C4-2B (cell line): Measurements from ENCODE around the gene GRM2.

Experiments used
- H3K27ac ChIP-seq: fragments of 450-650 bp; 2 replicates; pipeline ENCODE4 v1.5.1; 2017
- CTCF ChIP-seq: fragments of 450-650 bp; conservative IDR thresholded peaks from 2 replicates; pipeline ENCODE4 v1.5.1; 2017; ENCODE audit warnings: mild to moderate bottlenecking
- ZFX ChIP-seq: fragments of 450-650 bp; IDR thresholded peaks from 2 replicates; pipeline ENCODE4 v1.6.1; 2017

GRM2 gene

GRCh38 chr3:51676102-51676640 is 30.7 kb upstream of the GRM2 start:
- no peak overlapping the region for H3K27ac ChIP-seq
- TF ChIP-seq ZFX (no peak), CTCF (no peak)

- H3K27ac ChIP-seq, result no peak overlapping the region
- TF ChIP-seq ZFX, result no peak
- TF ChIP-seq CTCF, result no peak
Measured at GRCh38 chr3:51677358-51677757, 29.5 kb upstream of the GRM2 start.

GRCh38 chr3:51678186-51678585 is 28.7 kb upstream of the GRM2 start:
- no peak for TF ChIP-seq ZFX
- no peak for TF ChIP-seq CTCF
- H3K27ac ChIP-seq, result no peak overlapping the region

GRCh38 chr3:51678641-51679040 is 28.2 kb upstream of the GRM2 start:
- no peak overlapping the region for H3K27ac ChIP-seq
- TF ChIP-seq CTCF, result no peak
- TF ChIP-seq ZFX, result no peak

- no peak for TF ChIP-seq ZFX
- no peak for TF ChIP-seq CTCF
- no peak overlapping the region for H3K27ac ChIP-seq
Measured at GRCh38 chr3:51679318-51679717, 27.6 kb upstream of the GRM2 start.

GRCh38 chr3:51679777-51680176 is 27.1 kb upstream of the GRM2 start:
- H3K27ac ChIP-seq, result no peak overlapping the region
- TF ChIP-seq ZFX, result no peak
- no peak for TF ChIP-seq CTCF

- H3K27ac ChIP-seq, result no peak overlapping the region
- no peak for TF ChIP-seq ZFX
Measured at GRCh38 chr3:51680196-51680595, 26.7 kb upstream of the GRM2 start.

- no peak for TF ChIP-seq CTCF
- TF ChIP-seq ZFX, result no peak
- no peak overlapping the region for H3K27ac ChIP-seq
Measured at GRCh38 chr3:51680663-51681230, 26.1 kb upstream of the GRM2 start.
